ENCODE measurements around the gene LRRC63.

DNA sequence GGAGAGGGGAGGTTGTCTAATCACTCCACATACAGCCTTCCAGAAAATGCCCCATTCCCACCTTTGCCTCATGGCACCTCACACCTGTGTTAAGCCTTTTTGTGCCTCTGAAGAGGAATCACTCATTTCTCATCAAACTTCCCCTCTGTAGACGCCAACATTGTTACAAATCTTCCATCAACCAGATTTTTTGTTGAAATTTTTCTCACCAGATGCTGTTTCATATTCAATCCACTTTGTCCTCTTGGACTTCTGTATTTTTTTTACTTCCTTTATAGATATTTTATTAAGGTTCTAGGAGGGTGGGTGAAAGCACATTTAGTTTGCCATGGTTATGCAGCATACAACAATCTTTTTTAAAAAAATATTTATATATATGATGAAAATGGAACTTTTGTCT, 101.3 kb downstream of the LRRC63 start:
- TF ChIP-seq, protein P1, sequence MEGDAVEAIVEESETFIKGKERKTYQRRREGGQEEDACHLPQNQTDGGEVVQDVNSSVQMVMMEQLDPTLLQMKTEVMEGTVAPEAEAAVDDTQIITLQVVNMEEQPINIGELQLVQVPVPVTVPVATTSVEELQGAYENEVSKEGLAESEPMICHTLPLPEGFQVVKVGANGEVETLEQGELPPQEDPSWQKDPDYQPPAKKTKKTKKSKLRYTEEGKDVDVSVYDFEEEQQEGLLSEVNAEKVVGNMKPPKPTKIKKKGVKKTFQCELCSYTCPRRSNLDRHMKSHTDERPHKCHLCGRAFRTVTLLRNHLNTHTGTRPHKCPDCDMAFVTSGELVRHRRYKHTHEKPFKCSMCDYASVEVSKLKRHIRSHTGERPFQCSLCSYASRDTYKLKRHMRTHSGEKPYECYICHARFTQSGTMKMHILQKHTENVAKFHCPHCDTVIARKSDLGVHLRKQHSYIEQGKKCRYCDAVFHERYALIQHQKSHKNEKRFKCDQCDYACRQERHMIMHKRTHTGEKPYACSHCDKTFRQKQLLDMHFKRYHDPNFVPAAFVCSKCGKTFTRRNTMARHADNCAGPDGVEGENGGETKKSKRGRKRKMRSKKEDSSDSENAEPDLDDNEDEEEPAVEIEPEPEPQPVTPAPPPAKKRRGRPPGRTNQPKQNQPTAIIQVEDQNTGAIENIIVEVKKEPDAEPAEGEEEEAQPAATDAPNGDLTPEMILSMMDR (conservative IDR thresholded peaks at IDR 0.05 in 1 of 2, IDR thresholded peaks at IDR 0.05 in 1 of 2; ENCODE audit: low read depth in 1 of 2, low read length in 2 of 2) = no peak
- TF ChIP-seq EZH2 (IDR thresholded peaks at IDR 0.05; ENCODE audit: low read length, missing control alignments) = no peak
